ENCODE data around the gene AP2S1. TPM values are rescaled to one million over a fixed set of nuclear protein-coding genes. Genes with fewer than 3 reads are reported as not detected.

Gene AP2S1
- polyA plus RNA-seq, 1 donor (not counting 4 experiments of a cell fraction or from before 2014, with no cell fraction given) = 183 TPM

DNA sequence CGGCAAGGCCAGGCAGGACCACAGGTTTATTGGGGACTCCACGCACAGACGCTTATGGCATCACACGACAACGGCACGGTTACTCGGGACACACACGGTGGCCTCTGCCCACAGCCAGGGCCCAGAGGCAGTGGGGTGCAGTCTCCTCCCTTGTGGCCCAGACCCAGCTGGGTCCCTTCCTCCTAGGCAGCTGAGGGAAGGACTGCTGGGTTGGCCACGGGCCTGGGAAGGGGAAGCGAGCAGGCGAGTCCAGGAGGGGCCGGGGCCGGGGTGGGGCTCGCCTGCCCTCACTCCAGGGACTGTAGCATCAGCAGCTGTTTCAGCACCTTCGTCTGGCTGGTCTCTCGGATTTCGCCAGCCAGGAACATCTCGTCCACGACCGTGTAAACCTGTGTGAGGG is 12.5 kb downstream of the AP2S1 start:
- TF ChIP-seq, protein P1, sequence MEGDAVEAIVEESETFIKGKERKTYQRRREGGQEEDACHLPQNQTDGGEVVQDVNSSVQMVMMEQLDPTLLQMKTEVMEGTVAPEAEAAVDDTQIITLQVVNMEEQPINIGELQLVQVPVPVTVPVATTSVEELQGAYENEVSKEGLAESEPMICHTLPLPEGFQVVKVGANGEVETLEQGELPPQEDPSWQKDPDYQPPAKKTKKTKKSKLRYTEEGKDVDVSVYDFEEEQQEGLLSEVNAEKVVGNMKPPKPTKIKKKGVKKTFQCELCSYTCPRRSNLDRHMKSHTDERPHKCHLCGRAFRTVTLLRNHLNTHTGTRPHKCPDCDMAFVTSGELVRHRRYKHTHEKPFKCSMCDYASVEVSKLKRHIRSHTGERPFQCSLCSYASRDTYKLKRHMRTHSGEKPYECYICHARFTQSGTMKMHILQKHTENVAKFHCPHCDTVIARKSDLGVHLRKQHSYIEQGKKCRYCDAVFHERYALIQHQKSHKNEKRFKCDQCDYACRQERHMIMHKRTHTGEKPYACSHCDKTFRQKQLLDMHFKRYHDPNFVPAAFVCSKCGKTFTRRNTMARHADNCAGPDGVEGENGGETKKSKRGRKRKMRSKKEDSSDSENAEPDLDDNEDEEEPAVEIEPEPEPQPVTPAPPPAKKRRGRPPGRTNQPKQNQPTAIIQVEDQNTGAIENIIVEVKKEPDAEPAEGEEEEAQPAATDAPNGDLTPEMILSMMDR (optimal IDR thresholded peaks at IDR 0.05 in 1 of 3, IDR thresholded peaks at IDR 0.05 in 1 of 3, conservative IDR thresholded peaks at IDR 0.05 in 1 of 3; ENCODE audit: extremely low read depth in 1 of 3, insufficient read depth in 2 of 3, low read length in 3 of 3) = no peak
- TF ChIP-seq EZH2 (IDR thresholded peaks at IDR 0.05; ENCODE audit: low read length) = no peak
- Histone ChIP-seq H3K9me1 (ENCODE audit: control insufficient read depth, extremely low read depth, insufficient read depth, low read length) (no peaks in the 10 kb centered on the region), H3K36me3 (ENCODE audit: control insufficient read depth in 2 of 2, extremely low read depth in 1 of 2, insufficient read depth in 2 of 2, low read length in 2 of 2) (peaks cover 23 to 32% of the 10 kb centered on the region in 2 experiments), H3K4me3 (ENCODE audit: control insufficient read depth in 2 of 3, extremely low read depth in 1 of 3, insufficient read depth in 2 of 3, low read depth in 1 of 3, low read length in 3 of 3) (no peak overlapping the region), H3K9ac (ENCODE audit: control insufficient read depth, extremely low read depth, insufficient read depth, low read length) (no peak overlapping the region), H3K9me3 (ENCODE audit: control insufficient read depth, low read depth, low read length) (no peaks in the 10 kb centered on the region), H3K4me1 (ENCODE audit: control insufficient read depth, extremely low read depth, insufficient read depth, low read length) (peaks cover 18% of the 10 kb centered on the region), H3K27ac (ENCODE audit: control insufficient read depth, insufficient read depth, low read length) (no peak overlapping the region), H3K27me3 (ENCODE audit: control insufficient read depth, extremely low read depth, insufficient read depth, low read length) (no peaks in the 10 kb centered on the region), H2AFZ (ENCODE audit: control insufficient read depth, low read length) (no peak overlapping the region), H3K4me2 (ENCODE audit: control insufficient read depth, extremely low read depth, insufficient read depth, low read depth, low read length) (no peak overlapping the region), H4K20me1 (ENCODE audit: control insufficient read depth, extremely low read depth, insufficient read depth, low read length) (no peaks in the 10 kb centered on the region), H3K79me2 (ENCODE audit: control insufficient read depth, insufficient read depth, low read length) (peaks cover 9% of the 10 kb centered on the region)
- FAIRE-seq (no peak), DNase-seq (ENCODE audit: low read depth, low spot score) (no peak)
- dilution Hi-C loops (cut with MboI; ENCODE audit: extremely low pct_ligation_motif_present, low sequenced_read_pairs) = no loop called here

GRCh38 chr19:46834984-46835383 is 15.7 kb downstream of the AP2S1 start:
- Histone ChIP-seq H4K20me1 (ENCODE audit: control insufficient read depth, extremely low read depth, insufficient read depth, low read length) (no peaks in the 10 kb centered on the region), H3K4me3 (ENCODE audit: control insufficient read depth in 2 of 3, extremely low read depth in 1 of 3, insufficient read depth in 2 of 3, low read depth in 1 of 3, low read length in 3 of 3) (no peak overlapping the region), H3K4me2 (ENCODE audit: control insufficient read depth, extremely low read depth, insufficient read depth, low read depth, low read length) (no peak overlapping the region), H3K9me1 (ENCODE audit: control insufficient read depth, extremely low read depth, insufficient read depth, low read length) (no peaks in the 10 kb centered on the region), H3K36me3 (ENCODE audit: control insufficient read depth in 2 of 2, extremely low read depth in 1 of 2, insufficient read depth in 2 of 2, low read length in 2 of 2) (peaks cover 14 to 16% of the 10 kb centered on the region in 2 experiments), H3K4me1 (ENCODE audit: control insufficient read depth, extremely low read depth, insufficient read depth, low read length) (peaks cover 5% of the 10 kb centered on the region), H2AFZ (ENCODE audit: control insufficient read depth, low read length) (no peak overlapping the region), H3K9ac (ENCODE audit: control insufficient read depth, extremely low read depth, insufficient read depth, low read length) (no peak overlapping the region), H3K27me3 (ENCODE audit: control insufficient read depth, extremely low read depth, insufficient read depth, low read length) (no peaks in the 10 kb centered on the region), H3K27ac (ENCODE audit: control insufficient read depth, insufficient read depth, low read length) (no peak overlapping the region), H3K79me2 (ENCODE audit: control insufficient read depth, insufficient read depth, low read length) (no peaks in the 10 kb centered on the region), H3K9me3 (ENCODE audit: control insufficient read depth, low read depth, low read length) (no peaks in the 10 kb centered on the region)
- DNase-seq (ENCODE audit: low read depth, low spot score) (no peak), FAIRE-seq (no peak)
- dilution Hi-C loops (cut with MboI; ENCODE audit: extremely low pct_ligation_motif_present, low sequenced_read_pairs) = no loop called here
- TF ChIP-seq EZH2 (IDR thresholded peaks at IDR 0.05; ENCODE audit: low read length) = no peak
- TF ChIP-seq, protein P1 (optimal IDR thresholded peaks at IDR 0.05 in 1 of 3, IDR thresholded peaks at IDR 0.05 in 1 of 3, conservative IDR thresholded peaks at IDR 0.05 in 1 of 3; ENCODE audit: extremely low read depth in 1 of 3, insufficient read depth in 2 of 3, low read length in 3 of 3) = no peak

Measured in keratinocyte (primary cell).